Activated effector memory CD4-positive, alpha-beta T cell treated with anti-CD3 and anti-CD28 coated beads, Interleukin-2, amount 50 U/mL, for 16 hours (primary cell): ENCODE results near the gene TGM2.

Experiments used
- DNase-seq: peaks from one replicate; pipeline ENCODE4 v3.0.0-alpha.2; 2020

TGM2 gene

DNA sequence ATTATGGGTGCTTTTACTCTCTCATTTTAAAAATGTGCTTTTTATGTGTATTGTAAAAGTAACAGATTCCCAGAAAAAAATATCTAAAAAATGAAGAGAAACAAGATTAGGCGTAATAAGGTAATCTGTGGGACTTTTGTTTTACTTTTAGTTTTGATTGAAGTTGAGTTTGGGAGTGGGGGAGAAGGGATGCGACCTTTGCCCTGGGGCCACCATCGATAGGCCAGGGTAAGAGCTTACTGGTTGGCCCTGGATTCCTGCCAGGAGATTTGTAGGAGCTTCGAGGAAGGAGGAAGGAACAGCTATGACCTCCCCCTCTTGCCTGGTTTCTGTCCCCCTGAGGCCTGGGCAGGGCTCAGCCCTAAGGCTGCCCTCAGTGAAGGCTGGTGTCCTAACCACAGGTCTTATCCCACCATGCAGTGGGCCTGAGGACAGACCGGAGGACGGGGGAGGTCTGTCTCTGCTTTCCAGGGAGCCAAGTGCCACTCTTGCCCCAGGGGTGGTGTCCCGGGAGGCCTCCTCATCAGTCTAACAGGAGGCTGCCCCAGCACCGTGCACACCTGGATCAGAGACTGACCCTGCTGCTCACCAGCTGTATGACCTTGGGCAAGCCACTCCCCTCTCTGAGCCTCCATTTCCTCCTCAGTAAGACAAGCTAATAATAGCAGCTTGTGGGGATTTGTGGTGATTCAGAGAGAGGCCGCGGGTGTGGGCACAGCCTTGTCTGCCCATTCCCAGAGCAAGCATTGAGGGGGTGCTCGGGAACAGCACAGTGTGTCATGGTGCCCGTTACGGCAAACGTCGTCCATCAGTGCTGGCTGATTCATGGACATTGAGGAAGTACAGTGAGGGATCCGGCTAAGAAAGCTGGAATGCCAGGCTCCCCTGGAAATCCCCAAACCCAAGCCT lies 21.2 kb downstream of the TGM2 start:
- DNase-seq = no peak

- DNase-seq = no peak
These were observed 21.8 kb downstream of the TGM2 start for GRCh38 chr20:38143238-38143645.

DNA sequence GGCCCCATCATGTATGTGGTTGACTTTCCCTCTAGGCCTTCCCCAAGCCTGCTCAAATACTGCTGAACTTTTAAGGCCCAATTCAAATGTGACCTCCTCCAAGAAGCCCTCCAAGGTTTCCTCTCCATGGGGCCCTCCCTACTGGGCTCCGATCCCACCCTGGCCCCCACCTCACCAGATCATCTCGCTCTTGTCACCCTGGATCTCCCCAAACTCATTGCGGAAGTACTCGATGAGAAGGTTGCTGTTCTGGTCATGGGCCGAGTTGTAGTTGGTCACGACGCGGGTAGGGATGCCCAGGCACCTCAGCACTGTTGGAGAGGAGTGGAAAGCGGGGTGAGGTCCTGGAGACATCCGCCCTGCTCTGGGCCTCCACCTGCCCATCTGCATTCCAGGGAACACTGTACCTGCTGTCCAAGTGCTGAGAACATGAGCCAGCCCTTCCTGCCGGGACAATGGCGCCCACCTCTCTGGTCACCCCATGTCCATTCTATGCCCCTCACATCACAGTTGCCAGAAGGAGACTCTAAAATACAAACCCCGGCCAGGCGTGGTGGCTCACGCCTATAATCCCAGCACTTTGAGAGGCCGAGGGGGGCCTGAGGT lies 23.1 kb downstream of the TGM2 start:
- no peak for DNase-seq

DNA sequence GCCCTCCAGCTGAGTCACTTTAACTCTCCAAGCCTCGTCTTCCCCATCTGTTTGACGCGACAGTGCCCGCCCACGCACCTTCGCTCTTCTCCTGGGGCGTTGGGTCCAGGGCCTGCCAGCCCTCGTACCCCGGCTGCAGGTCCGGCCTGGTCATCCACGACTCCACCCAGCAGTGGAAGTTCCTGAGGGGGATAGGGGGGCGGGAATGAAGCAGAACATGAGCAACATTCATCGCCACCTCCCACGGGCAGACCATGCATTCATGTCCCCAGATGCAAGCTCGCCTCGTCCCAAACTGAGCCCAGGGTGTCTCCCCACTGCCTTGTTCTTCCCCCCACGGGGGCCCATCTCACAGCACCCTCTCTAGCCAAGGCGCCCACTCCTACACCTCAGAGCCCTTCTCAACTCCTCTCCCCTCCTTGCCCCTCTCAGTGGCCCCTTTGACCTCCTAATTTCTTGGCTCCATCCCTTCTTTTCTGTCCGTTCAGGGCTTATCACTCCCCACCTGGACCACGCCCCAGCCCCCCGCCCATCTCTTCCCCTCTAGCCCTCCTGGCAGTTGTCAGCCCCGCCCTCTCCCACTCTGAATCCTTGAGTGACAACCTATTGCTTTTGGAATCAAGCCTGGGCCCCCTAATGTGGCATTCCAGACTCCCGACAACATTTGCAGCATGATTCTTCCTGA lies 23.7 kb downstream of the TGM2 start:
- DNase-seq = no peak

- no peak for DNase-seq
These were observed 24.9 kb downstream of the TGM2 start for GRCh38 chr20:38139977-38140753.

DNA sequence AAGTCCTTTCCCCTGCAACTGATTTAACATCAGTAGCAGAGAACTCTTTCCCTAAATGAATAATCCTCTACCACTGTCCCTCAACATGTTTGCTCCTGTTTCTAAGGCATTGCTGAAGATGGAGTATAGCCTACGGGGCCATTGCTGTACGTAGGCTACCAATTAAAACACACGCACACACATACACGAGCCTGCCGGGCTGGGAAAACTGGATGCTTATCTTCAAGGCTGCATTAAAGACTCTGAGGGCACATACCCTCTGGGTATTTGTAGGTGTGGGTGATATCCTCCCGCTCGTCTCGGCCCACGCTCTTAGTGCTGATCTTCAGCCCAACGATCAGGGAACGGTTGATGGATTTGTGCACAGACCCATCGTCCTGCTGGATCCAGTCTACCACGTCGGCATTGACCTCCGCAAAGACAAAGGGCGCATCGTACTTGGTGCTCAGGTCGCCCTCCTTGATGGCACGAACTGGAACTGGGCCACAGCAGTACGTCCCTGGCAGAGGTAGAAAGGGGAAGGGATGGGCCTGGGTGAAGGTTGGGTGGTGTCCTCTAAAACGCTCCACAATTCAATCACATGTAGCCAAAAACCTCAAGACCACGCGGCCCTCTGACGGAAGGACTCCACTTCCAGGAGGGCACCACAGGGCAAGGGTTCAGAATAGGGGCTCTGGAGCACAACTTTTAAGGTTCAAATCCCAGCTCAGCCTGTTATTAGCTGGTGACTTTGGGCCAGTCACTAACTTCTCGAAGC lies 25.7 kb downstream of the TGM2 start:
- DNase-seq = no peak

- no peak for DNase-seq
These were observed 26.8 kb downstream of the TGM2 start for GRCh38 chr20:38138086-38138778.

DNA sequence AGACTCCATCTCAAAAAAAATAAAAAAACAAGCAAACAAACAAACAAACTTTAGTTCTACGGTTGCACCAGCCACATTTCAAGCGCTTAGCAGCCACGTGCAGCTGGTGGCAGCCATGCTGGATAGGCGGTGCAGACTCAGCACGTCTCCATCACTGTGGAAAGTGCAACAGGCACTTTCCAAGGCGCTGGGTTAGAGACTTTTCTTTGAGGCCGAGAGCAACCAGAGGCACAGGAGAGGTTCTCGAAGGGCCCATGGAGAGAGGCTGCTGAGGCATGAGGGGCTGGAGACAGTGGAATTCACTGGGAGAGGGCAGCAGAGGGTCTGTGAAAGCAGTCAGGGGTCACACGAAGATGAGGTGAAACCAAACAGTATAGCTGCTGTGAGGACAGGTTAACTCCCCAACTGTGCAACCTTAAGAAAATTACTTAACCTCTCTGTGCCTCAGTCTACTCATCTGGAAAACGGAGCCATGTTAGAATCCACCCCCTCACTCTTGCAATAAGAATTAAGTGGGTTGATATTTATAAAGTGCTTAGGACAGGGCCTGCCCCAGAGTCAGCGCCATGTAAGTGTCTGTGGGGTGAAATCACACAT lies 27.5 kb downstream of the TGM2 start:
- DNase-seq = no peak

DNA sequence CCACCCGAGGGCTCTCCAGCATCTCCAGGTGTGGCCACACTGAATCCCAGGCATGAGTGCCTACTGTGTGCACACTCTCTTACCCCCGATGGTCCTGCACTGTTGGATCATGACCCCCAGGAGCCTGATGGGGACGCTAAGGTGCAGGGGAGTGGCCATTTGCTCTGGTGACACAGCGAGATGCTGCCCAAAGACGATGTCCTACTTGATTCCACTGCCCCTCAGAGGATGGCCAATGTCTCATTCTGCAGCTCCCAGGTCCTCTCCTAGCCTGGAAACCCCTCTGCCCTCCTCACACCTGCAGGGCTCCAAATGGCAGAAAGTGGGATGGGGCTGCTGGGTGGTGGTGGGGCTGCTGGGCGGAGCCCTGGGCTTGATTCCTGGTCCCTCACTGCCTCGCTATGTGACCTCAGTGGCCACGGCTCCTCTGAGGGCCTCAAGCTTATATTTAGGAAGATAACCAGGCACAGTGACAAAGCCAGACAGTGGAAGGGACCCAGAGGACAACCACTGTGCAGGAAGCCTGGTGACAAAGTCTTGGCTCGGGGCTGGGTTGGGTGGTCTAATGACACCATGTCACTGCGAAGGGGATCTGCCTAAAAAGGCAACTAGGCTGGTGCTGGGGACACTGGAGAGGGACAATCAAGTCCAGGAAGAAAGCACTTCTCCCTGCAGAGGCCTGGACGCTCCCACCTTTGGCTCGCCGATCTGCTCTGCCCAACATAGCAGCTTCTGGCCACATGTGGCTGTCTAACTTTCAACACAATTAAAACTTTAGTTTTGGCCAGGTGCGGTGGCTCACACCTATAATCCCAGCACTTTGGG lies 28.4 kb downstream of the TGM2 start:
- DNase-seq = no peak

GRCh38 chr20:38135651-38136420 lies 29.2 kb downstream of the TGM2 start:
- no peak for DNase-seq

GRCh38 chr20:38135271-38135650 lies 29.8 kb downstream of the TGM2 start:
- DNase-seq = no peak

- DNase-seq = no peak
These were observed 30.4 kb downstream of the TGM2 start for GRCh38 chr20:38134427-38135270.

DNA sequence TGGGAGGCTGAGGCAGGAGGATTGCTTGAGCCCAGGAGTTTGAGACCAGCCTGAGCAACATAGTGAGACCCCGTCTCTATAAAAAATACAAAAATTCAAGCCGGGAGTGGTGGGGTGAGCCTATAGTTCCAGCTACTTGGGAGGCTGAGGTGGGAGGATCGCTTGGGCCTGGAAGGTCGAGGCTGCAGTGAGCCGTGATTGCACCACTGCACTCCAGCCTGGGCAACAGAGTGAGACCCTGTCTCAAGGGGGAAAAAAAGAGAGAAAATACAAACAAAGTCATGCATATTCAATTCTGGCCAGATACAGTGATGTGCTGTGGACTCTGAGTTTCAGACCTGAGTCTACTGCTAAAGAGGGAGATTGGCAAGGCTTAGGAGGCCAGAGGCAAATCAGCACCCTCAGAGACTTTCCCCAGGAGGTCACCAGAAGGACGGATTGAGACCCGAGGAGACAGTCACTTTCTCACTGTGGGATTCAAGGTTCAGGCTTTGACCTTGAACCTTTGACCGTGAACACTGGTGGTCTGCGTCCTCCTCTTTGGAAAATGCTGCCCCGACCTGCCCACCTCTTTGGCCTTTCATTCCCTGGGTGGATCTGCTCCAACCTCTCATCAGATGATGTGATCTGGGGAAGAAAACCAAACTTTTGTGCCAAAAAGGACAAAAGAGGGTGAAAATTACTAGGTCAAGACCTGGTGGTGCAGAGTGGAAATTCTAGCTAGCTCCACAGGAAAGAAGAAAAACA lies 31.2 kb downstream of the TGM2 start:
- DNase-seq = no peak

GRCh38 chr20:38132910-38133501 lies 32.1 kb downstream of the TGM2 start:
- DNase-seq = no peak

DNA sequence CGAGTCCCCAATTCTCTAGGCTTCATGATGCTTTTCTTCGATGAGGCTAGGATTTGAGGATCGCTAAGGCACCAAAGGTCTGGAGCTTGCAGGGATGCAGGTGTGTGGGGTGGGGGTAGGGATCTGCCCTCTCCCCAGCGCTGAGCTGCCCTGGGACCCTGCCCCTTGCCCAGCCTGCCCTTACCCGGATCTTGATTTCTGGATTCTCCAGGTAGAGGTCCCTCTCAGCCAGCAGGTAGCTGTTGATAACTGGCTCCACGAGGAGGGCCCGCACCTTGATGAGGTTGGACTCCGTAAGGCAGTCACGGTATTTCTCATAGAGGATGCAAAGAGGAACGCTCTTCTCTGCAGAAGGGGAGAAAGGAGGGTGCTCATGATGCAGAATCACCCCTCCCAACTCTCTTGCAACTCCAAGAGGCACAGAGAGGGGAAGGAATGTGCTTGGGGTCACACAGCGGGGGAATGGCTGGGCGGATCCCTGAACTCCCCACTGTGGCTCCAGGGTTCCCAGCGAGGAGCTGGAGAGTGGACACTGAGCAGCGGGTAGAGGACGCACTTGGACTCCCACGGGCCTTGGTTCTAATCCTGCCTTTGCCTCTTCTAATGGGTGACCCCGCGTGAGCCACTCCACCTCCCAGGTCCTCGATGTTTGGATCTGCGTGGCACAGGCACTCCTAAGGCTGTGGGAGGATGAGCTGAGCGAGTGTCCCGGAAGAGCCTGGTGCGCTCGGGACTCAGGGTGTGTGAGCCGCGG lies 32.7 kb downstream of the TGM2 start:
- no peak for DNase-seq

- no peak for DNase-seq
These were observed 33.4 kb downstream of the TGM2 start for GRCh38 chr20:38131588-38132121.
